Ishikawa (cell line): ENCODE data around the gene CEP68.

Experiments
- CEBPB ChIP-seq: IDR thresholded peaks from 2 replicates; pipeline ENCODE4 v1.6.1; 2012
- CREB1 ChIP-seq: IDR thresholded peaks from 2 replicates; pipeline ENCODE4 v1.6.1; 2012; ENCODE audit warnings: low read depth
- EGR1 ChIP-seq: IDR thresholded peaks from 2 replicates; pipeline ENCODE4 v1.6.1; 2012
- EP300 ChIP-seq: IDR thresholded peaks from 2 replicates; pipeline ENCODE4 v1.6.1; 2012; ENCODE audit warnings: borderline replicate concordance
- FOXM1 ChIP-seq: IDR thresholded peaks from 2 replicates; pipeline ENCODE4 v1.6.1; 2012; ENCODE audit warnings: low read depth, borderline replicate concordance
- MAX ChIP-seq: IDR thresholded peaks from 2 replicates; pipeline ENCODE4 v1.6.1; 2012
- NFIC ChIP-seq: IDR thresholded peaks from 2 replicates; pipeline ENCODE4 v1.6.1; 2012
- RAD21 ChIP-seq: IDR thresholded peaks from 2 replicates; pipeline ENCODE4 v1.6.1; 2012; ENCODE audit warnings: low read depth
- REST ChIP-seq: IDR thresholded peaks from 2 replicates; pipeline ENCODE4 v1.6.1; 2012; ENCODE audit warnings: low read depth, mild to moderate bottlenecking
- TAF1 ChIP-seq: IDR thresholded peaks from 2 replicates; pipeline ENCODE4 v1.6.1; 2012; ENCODE audit warnings: low read depth, mild to moderate bottlenecking
- TCF12 ChIP-seq: IDR thresholded peaks from 2 replicates; pipeline ENCODE4 v1.6.1; 2012; ENCODE audit warnings: low read depth
- TEAD4 ChIP-seq: IDR thresholded peaks from 2 replicates; pipeline ENCODE4 v1.6.1; 2012
- USF1 ChIP-seq: IDR thresholded peaks from 2 replicates; pipeline ENCODE4 v1.6.1; 2012
- YY1 ChIP-seq: IDR thresholded peaks from 2 replicates; pipeline ENCODE4 v1.6.1; 2012; ENCODE audit warnings: low read depth
- ZBTB7A ChIP-seq: IDR thresholded peaks from 2 replicates; pipeline ENCODE4 v1.6.1; 2012; ENCODE audit warnings: low read depth

The CEP68 gene

GRCh38 chr2:65129286-65129825 lies 73.1 kb downstream of the CEP68 start:
- TF ChIP-seq ZBTB7A = peak; percentile 43; the same call in 1 of the 2 replicates
- no peak for TF ChIP-seq FOXM1

- TF ChIP-seq USF1 (0 out of 2 replicates have a peak, but pooled peaks have one; percentile 5), NFIC (peak; percentile 34; the same call in 1 of the 2 replicates), RAD21 (no peak), TCF12 (peak; percentile 46), ZBTB7A (0 out of 2 replicates have a peak, but pooled peaks have one; percentile 65), TEAD4 (no peak), FOXM1 (no peak), EGR1 (peak; percentile 59; the same call in 1 of the 2 replicates), YY1 (peak; percentile 97), MAX (peak; percentile 38), EP300 (no peak; the same call in 1 of the 2 replicates), CEBPB (no peak), TAF1 (peak; percentile 84), REST (no peak), CREB1 (peak; percentile 71)
Measured at GRCh38 chr2:65129826-65130663, 73.8 kb downstream of the CEP68 start, which contains the start of gene RAB1A. Gene RAB1A, minus strand, starts transcription at chr2:65130106. Its CDS starts 191 bp downstream, at chr2:65129915.

GRCh38 chr2:65130664-65131175 lies 74.5 kb downstream of the CEP68 start:
- no peak for TF ChIP-seq NFIC
- TF ChIP-seq FOXM1 = no peak
- no peak for TF ChIP-seq CREB1
- TF ChIP-seq TCF12 = no peak
- TF ChIP-seq TAF1 = no peak
- TF ChIP-seq MAX = no peak
- no peak for TF ChIP-seq EGR1
- TF ChIP-seq TEAD4 = no peak
- no peak for TF ChIP-seq YY1
- no peak for TF ChIP-seq ZBTB7A
- no peak for TF ChIP-seq RAD21
- no peak; the same call in 1 of the 2 replicates for TF ChIP-seq CEBPB
- TF ChIP-seq EP300 = no peak
- TF ChIP-seq REST = no peak
- no peak for TF ChIP-seq USF1

GRCh38 chr2:65133626-65134025 lies 77.4 kb downstream of the CEP68 start:
- TF ChIP-seq TCF12 (no peak), CEBPB (no peak)

GRCh38 chr2:65134158-65134557 lies 77.9 kb downstream of the CEP68 start:
- TF ChIP-seq TEAD4 = no peak
- TF ChIP-seq CREB1 = no peak
- TF ChIP-seq TCF12 = no peak
- no peak for TF ChIP-seq CEBPB
- no peak for TF ChIP-seq RAD21
- no peak for TF ChIP-seq EGR1
- TF ChIP-seq FOXM1 = no peak
- no peak for TF ChIP-seq USF1
- TF ChIP-seq ZBTB7A = no peak
- no peak for TF ChIP-seq EP300
- no peak for TF ChIP-seq MAX
- no peak for TF ChIP-seq REST
- TF ChIP-seq TAF1 = no peak
